HG03039 (cell line): ENCODE results near the gene SELENOM.
"Not testable (repeated sequence)": the region's sequence is repeated elsewhere in the genome, so short reads cannot be mapped to it uniquely, and the experiment has no call there.

Experiments used
- ATAC-seq: cut with Tn5 transposase; IDR thresholded peaks from one replicate; pipeline ENCODE4 v1.9.1; 2021; ENCODE audit warnings: mild to moderate bottlenecking, moderate library complexity; ENCODE audit not compliant: unreplicated experiment

SELENOM gene

GRCh38 chr22:31080164-31080847 is 27.1 kb downstream of the SELENOM start:
- no peak for ATAC-seq

- no peak for ATAC-seq
Observed at GRCh38 chr22:31079095-31079642, 28.2 kb downstream of the SELENOM start.

DNA sequence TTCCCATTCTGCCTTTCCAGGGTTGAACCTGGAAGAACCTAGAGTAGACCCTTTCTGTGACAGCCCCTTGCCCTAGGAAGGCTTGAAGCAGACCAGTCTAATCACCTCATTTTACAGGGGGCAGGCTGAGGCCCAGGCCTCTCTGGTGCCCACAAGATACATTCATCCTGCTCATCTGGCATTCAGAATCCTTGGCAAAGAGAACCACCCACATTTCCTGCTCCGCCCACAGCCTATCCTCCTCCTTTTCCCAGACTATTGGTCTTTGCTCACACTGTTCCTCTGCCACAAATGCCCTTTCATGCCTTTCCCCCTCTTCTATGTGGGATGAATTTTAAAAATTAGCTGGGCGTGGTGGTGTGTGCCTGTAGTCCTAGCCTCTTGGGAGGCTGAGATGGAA is 29.0 kb downstream of the SELENOM start:
- ATAC-seq, result not testable (repeated sequence)

DNA sequence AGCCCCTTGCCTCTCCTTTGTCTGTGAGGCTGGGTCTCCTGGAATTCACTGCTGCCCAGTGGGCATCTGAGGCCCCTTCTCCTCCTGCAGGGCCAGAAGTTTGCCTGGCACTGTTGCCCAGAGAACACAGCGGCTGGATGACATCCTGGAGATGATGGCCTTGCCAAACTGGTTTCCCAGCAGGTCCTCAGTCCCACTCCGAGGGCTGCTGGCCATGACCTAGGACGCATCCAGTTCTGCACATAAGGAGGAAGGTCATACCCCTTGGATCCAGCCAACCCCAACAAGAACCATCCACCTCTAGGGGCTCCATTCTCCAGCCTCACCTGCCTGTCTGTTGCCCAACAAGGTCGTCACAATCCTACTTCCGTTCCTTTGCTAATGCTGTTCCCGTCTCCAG is 29.7 kb downstream of the SELENOM start:
- no peak for ATAC-seq

- no peak for ATAC-seq
Observed at GRCh38 chr22:31075961-31076360, 31.4 kb downstream of the SELENOM start.

- not testable (repeated sequence) for ATAC-seq
Observed at GRCh38 chr22:31073545-31074145, 33.7 kb downstream of the SELENOM start.

GRCh38 chr22:31073125-31073524 is 34.2 kb downstream of the SELENOM start:
- not testable (repeated sequence) for ATAC-seq

GRCh38 chr22:31069691-31070314 is 37.6 kb downstream of the SELENOM start:
- not testable (repeated sequence) for ATAC-seq

DNA sequence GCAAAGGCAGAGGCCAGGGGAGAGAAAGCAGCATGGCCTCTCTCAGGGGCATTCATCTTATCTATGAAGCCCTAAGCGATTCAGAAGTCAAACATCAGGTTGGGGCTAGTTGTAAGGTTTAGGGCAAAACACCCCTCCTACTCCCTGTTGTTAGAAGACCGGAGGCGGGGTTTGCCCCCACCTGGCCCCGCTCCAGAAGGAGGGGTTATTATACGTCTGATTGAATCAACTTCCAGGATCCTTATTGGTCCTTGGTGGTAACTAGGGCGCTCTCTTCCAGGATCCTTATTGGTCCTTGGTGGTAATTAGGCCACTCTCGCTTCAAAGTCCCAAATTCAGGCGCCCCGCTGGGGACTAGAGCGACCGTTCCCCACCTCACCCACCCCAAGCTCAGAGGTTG is 38.4 kb downstream of the SELENOM start:
- no peak for ATAC-seq

GRCh38 chr22:31064369-31064768 is 43.0 kb downstream of the SELENOM start:
- no peak for ATAC-seq

DNA sequence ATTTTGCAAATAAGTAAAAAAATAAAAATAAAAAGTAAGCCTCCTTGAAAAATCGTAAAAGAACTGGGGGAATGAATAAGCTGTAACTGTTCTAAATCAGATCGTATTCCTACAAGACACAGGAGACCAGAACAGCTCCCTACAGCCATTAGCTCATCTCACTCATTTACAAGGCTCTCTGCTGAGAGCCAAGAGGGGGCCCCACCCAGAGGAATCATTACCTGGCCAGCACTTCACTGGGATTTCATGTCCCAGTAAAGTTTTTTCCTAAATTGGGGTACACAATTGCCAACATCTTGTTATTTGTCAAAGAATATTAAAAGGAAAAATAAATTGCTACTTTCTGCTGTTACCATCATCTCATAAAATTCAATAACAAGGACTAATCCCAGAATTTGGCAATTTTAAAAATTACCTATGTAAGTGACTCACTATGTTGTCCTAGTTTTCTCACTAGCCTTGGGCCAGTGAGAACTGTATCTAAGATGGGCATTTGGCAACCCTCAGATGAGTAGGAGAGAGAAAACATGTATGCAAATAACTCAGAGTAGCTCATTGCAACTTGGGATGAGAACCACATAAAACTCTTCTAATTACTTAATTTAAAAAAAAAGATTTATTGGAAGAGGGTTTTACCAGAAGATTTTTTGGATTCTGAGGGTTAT is 44.7 kb downstream of the SELENOM start:
- no peak for ATAC-seq

- ATAC-seq, result not testable (repeated sequence)
Observed at GRCh38 chr22:31059663-31060062, 47.7 kb downstream of the SELENOM start.

- no peak for ATAC-seq
Observed at GRCh38 chr22:31056986-31057599, 50.3 kb downstream of the SELENOM start.

GRCh38 chr22:31055635-31056159 is 51.7 kb downstream of the SELENOM start:
- ATAC-seq, result no peak

DNA sequence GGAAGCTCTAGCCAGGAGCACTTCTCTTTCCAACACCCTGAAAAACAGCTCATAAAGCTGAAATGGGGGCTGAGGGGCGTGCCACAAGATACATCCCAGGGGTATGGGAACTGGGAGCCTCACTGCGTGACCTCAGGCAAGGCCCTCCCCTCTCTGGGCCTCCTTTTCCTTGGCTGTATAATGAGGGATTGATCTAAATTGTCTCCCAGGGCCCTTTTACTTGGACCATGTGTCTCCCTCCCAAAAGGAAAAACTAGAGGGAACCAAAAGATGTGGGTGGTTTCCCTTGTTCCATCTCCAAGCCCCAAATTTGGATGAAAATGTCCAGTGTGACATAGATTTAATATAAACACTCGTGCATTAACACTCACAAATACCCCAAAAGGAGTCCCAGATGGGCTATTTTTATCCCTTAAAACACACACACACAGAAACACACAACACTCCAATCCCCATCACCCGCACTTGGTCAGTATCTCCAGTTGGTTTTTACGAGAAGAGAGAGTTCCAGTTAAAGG is 52.2 kb downstream of the SELENOM start:
- no peak for ATAC-seq
